NB4 (cell line): ENCODE measurements around the gene ALG1.
"Not testable (repeated sequence)": the region's sequence is repeated elsewhere in the genome, so short reads cannot be mapped to it uniquely, and the experiment has no call there.

ENCODE experiments used
- CTCF ChIP-seq: IDR thresholded peaks from one replicate; pipeline ENCODE4 v1.5.1; 2012; ENCODE audit warnings: low read depth, low read length
- MAX ChIP-seq: IDR thresholded peaks from 2 replicates; pipeline ENCODE4 v1.6.1; 2011; ENCODE audit warnings: low read depth, low read length
- MYC ChIP-seq: IDR thresholded peaks from 2 replicates; pipeline ENCODE4 v1.6.1; 2011; ENCODE audit warnings: low read depth, low read length
- POLR2A ChIP-seq: IDR thresholded peaks from 2 replicates; pipeline ENCODE4 v1.6.1; 2011; ENCODE audit warnings: mild to moderate bottlenecking; ENCODE audit not compliant: insufficient read length; ENCODE audit errors: extremely low read depth

- TF ChIP-seq CTCF: peak; percentile 60
- TF ChIP-seq MYC, POLR2A, MAX: not testable (repeated sequence)
Observed at GRCh38 chr16:5084802-5085201, 13.2 kb downstream of the ALG1 start.
